Trophoblast cell (in vitro differentiated cells and primary cell): ENCODE measurements around the gene EFNA3.

Experiments
- DNase-seq, 2 donors: peaks; one replicate each; pipeline ENCODE4 v3.0.0-alpha.2; 2016
- H2AFZ ChIP-seq: 2 replicates; pipeline ENCODE4 v1.6.1; 2013; ENCODE audit warnings: low read length, moderate library complexity, mild to moderate bottlenecking; ENCODE audit not compliant: insufficient read depth, poor library complexity
- H2AK5ac ChIP-seq: 2 replicates; pipeline ENCODE4 v1.6.1; 2013; ENCODE audit warnings: mild to moderate bottlenecking, low read length
- H2BK120ac ChIP-seq: 2 replicates; pipeline ENCODE4 v1.6.1; 2013; ENCODE audit warnings: low read length, mild to moderate bottlenecking, moderate library complexity; ENCODE audit not compliant: insufficient read depth, poor library complexity
- H2BK12ac ChIP-seq: 2 replicates; pipeline ENCODE4 v1.6.1; 2013; ENCODE audit warnings: mild to moderate bottlenecking, low read length, moderate library complexity
- H2BK5ac ChIP-seq: 2 replicates; pipeline ENCODE4 v1.6.1; 2013; ENCODE audit warnings: low read length, low read depth, moderate library complexity, mild to moderate bottlenecking; ENCODE audit not compliant: poor library complexity
- H3K14ac ChIP-seq: 2 replicates; pipeline ENCODE4 v1.6.1; 2013; ENCODE audit warnings: mild to moderate bottlenecking, low read length
- H3K18ac ChIP-seq: 2 replicates; pipeline ENCODE4 v1.6.1; 2013; ENCODE audit warnings: mild to moderate bottlenecking, low read length
- H3K23ac ChIP-seq: 2 replicates; pipeline ENCODE4 v1.6.1; 2013; ENCODE audit warnings: low read length
- H3K27ac ChIP-seq: 2 replicates; pipeline ENCODE4 v1.5.1; 2013; ENCODE audit warnings: low read depth, mild to moderate bottlenecking, inconsistent platforms, low read length, moderate library complexity
- H3K27me3 ChIP-seq: 2 replicates; pipeline ENCODE4 v1.6.1; 2013; ENCODE audit warnings: inconsistent platforms, mild to moderate bottlenecking, low read length, moderate library complexity; ENCODE audit not compliant: insufficient read depth
- H3K36me3 ChIP-seq, 2 experiments: 1 replicate in 1 of 2; 2 replicates in 1 of 2; pipeline ENCODE4 v1.6.1; 2013; ENCODE audit warnings: low read length in 2 of 2, mild to moderate bottlenecking in 2 of 2, moderate library complexity in 1 of 2; ENCODE audit not compliant: insufficient read depth in 2 of 2, control insufficient read depth in 1 of 2
- H3K4ac ChIP-seq: 2 replicates; pipeline ENCODE4 v1.6.1; 2013; ENCODE audit warnings: low read depth, mild to moderate bottlenecking, low read length, moderate library complexity
- H3K4me1 ChIP-seq, 2 experiments: 1 replicate in 1 of 2; 2 replicates in 1 of 2; pipeline ENCODE4 v1.6.1; 2013; ENCODE audit warnings: low read length in 2 of 2, mild to moderate bottlenecking in 2 of 2, moderate library complexity in 1 of 2; ENCODE audit not compliant: insufficient read depth in 2 of 2, control insufficient read depth in 1 of 2
- H3K4me2 ChIP-seq: 2 replicates; pipeline ENCODE4 v1.6.1; 2013; ENCODE audit warnings: inconsistent platforms, mild to moderate bottlenecking, low read length, moderate library complexity
- H3K4me3 ChIP-seq: 2 replicates; pipeline ENCODE4 v1.5.1; 2013; ENCODE audit warnings: mild to moderate bottlenecking, low read depth, low read length, inconsistent platforms
- H3K79me1 ChIP-seq: one replicate; pipeline ENCODE4 v1.6.1; 2013; ENCODE audit warnings: low read length
- H3K79me2 ChIP-seq: 2 replicates; pipeline ENCODE4 v1.6.1; 2013; ENCODE audit warnings: low read length, mild to moderate bottlenecking; ENCODE audit not compliant: control insufficient read depth, insufficient read depth, poor library complexity
- H3K9ac ChIP-seq: 2 replicates; pipeline ENCODE4 v1.6.1; 2013; ENCODE audit warnings: mild to moderate bottlenecking, low read length
- H3K9me3 ChIP-seq: 2 replicates; pipeline ENCODE4 v1.6.1; 2013; ENCODE audit warnings: low read depth, mild to moderate bottlenecking, control low read depth, inconsistent platforms, low read length; ENCODE audit not compliant: insufficient read depth
- H4K12ac ChIP-seq: 2 replicates; pipeline ENCODE4 v1.6.1; 2013; ENCODE audit warnings: low read depth, mild to moderate bottlenecking, low read length, moderate library complexity
- H4K8ac ChIP-seq: 2 replicates; pipeline ENCODE4 v1.6.1; 2013; ENCODE audit warnings: low read depth, mild to moderate bottlenecking, low read length, moderate library complexity
- H4K91ac ChIP-seq: one replicate; pipeline ENCODE4 v1.6.1; 2013; ENCODE audit warnings: low read depth, mild to moderate bottlenecking, low read length, moderate library complexity
- WGBS: extraction: QIAGEN DNeasy Blood & Tissue Kit; methylation state at CpG from one replicate; pipeline ENCODE4 v1.1.7; 2013; ENCODE audit warnings: missing lambda C conversion rate; ENCODE audit not compliant: insufficient read length, insufficient coverage; ENCODE audit errors: extremely low coverage; 5-methylcytosine and 5-hydroxymethylcytosine counted together

The EFNA3 gene

GRCh38 chr1:155032886-155033285 lies 45.8 kb upstream of the EFNA3 start:
- Histone ChIP-seq H3K23ac (no peak overlapping the region), H2AFZ (no peak overlapping the region), H3K79me1 (no peaks in the 10 kb centered on the region), H4K8ac (no peak overlapping the region), H3K9ac (no peak overlapping the region), H2AK5ac (no peak overlapping the region), H3K4me2 (no peak overlapping the region), H3K79me2 (no peaks in the 10 kb centered on the region), H3K4ac (no peak overlapping the region), H3K18ac (no peak overlapping the region), H4K91ac (no peak overlapping the region), H2BK120ac (no peak overlapping the region), H3K27ac (no peak overlapping the region), H3K27me3 (no peaks in the 10 kb centered on the region), H3K36me3 (no peaks in the 10 kb centered on the region), H4K12ac (no peak overlapping the region), H2BK12ac (no peak overlapping the region), H2BK5ac (no peak overlapping the region), H3K4me1 (peaks cover 0 to 3% of the 10 kb centered on the region in 2 experiments), H3K4me3 (no peak overlapping the region), H3K9me3 (no peaks in the 10 kb centered on the region), H3K14ac (no peak overlapping the region)
- no CpG with 5 or more reads among the region's 12 CpGs for WGBS
- DNase-seq = no peak

DNA sequence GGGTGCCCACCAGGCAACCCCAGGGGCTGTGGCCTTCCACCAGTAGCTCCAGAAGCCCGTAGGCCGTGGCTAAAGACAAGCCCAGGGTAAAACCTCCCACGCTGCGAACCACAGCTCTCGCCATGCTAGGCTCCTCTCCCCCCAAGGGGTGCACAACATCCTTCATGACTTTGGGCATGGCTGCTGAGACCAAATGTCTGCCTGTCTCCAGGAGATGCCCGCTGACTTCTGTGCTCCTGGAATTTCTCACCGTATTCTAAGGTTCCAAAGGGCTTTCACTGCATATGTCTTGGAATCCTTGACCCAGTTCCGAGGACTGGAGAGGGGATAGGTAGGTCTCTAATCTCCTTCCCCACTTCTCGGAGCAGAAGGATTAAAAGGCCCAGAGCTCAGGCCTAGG lies 45.1 kb upstream of the EFNA3 start, which contains the start of the genes DCST1 and DCST2:
TSS of gene DCST1 (plus strand) at position 301 of the 400 bp plus-strand sequence. CDS start 213 bp downstream, outside the sequence.
TSS of gene DCST2 (minus strand) at position 258 of the 400 bp plus-strand sequence. CDS start at position 178, 80 bp downstream.
- Histone ChIP-seq H4K8ac (no peak within 1 kb of the TSS), H2BK120ac (no peak within 1 kb of the TSS), H3K27me3 (no peaks in the 10 kb centered on the region), H3K23ac (no peak within 1 kb of the TSS), H3K79me2 (no peaks in the 10 kb centered on the region), H2AK5ac (no peak within 1 kb of the TSS), H2AFZ (no peak within 1 kb of the TSS), H3K9me3 (no peaks in the 10 kb centered on the region), H2BK12ac (no peak within 1 kb of the TSS), H3K27ac (no peak within 1 kb of the TSS), H3K79me1 (no peaks in the 10 kb centered on the region), H3K4me2 (no peak within 1 kb of the TSS), H4K91ac (no peak within 1 kb of the TSS), H2BK5ac (no peak within 1 kb of the TSS), H3K14ac (no peak within 1 kb of the TSS), H3K18ac (no peak within 1 kb of the TSS), H3K4ac (no peak within 1 kb of the TSS), H3K4me3 (no peak within 1 kb of the TSS), H3K9ac (no peak within 1 kb of the TSS), H3K36me3 (no peaks in the 10 kb centered on the region), H4K12ac (no peak within 1 kb of the TSS), H3K4me1 (peaks cover 6 to 9% of the 10 kb centered on the region in 2 experiments)
- DNase-seq = no peak
- WGBS = no CpG with 5 or more reads among the region's 9 CpGs

- H3K27me3 ChIP-seq = no peaks in the 10 kb centered on the region
- H3K4me2 ChIP-seq = no peak overlapping the region
- DNase-seq = no peak
- H2BK12ac ChIP-seq = no peak overlapping the region
- H3K18ac ChIP-seq = no peak overlapping the region
- H3K79me1 ChIP-seq = no peaks in the 10 kb centered on the region
- H3K9ac ChIP-seq = no peak overlapping the region
- no peaks in the 10 kb centered on the region for H3K36me3 ChIP-seq
- no peak overlapping the region for H4K8ac ChIP-seq
- H3K23ac ChIP-seq = no peak overlapping the region
- H3K4me3 ChIP-seq = no peak overlapping the region
- WGBS = no CpG with 5 or more reads among the region's 20 CpGs
- H4K12ac ChIP-seq = no peak overlapping the region
- no peak overlapping the region for H2BK5ac ChIP-seq
- no peak overlapping the region for H2AK5ac ChIP-seq
- H3K27ac ChIP-seq = no peak overlapping the region
- H3K4ac ChIP-seq = no peak overlapping the region
- H3K4me1 ChIP-seq = peaks cover 9% of the 10 kb centered on the region in 2 experiments
- no peak overlapping the region for H2BK120ac ChIP-seq
- H3K79me2 ChIP-seq = no peaks in the 10 kb centered on the region
- no peak overlapping the region for H2AFZ ChIP-seq
- no peak overlapping the region for H3K14ac ChIP-seq
- no peak overlapping the region for H4K91ac ChIP-seq
- H3K9me3 ChIP-seq = no peaks in the 10 kb centered on the region
Measured at GRCh38 chr1:155034318-155035208, 44.1 kb upstream of the EFNA3 start.

DNA sequence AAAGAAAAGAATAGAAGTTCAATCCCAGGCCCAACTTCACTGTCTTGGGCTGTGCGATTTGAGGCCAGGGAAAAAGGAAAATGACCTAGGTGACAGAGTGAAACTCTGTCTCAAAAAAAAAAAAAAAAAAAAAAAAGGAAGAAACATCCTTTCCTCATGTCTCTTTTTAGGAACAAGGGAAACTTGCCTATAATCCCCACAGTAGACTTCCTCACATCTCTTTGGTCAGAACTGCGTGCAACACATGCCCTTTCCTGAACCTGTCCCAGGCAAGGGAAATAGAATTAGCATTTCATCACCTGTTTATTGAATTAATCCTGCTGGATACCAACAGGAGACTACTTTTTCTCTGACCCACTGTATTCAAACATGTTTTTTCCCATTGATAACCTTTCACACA lies 42.7 kb upstream of the EFNA3 start:
- H3K4me2 ChIP-seq = no peak overlapping the region
- no peaks in the 10 kb centered on the region for H3K79me2 ChIP-seq
- H3K36me3 ChIP-seq = no peaks in the 10 kb centered on the region
- H3K27me3 ChIP-seq = no peaks in the 10 kb centered on the region
- H3K23ac ChIP-seq = no peak overlapping the region
- no peak overlapping the region for H3K14ac ChIP-seq
- H2BK5ac ChIP-seq = no peak overlapping the region
- H4K8ac ChIP-seq = no peak overlapping the region
- no peak overlapping the region for H3K4me3 ChIP-seq
- WGBS = no CpG with 5 or more reads among the region's 2 CpGs
- peaks cover 9% of the 10 kb centered on the region in 2 experiments for H3K4me1 ChIP-seq
- no peak overlapping the region for H4K12ac ChIP-seq
- no peak overlapping the region for H4K91ac ChIP-seq
- no peaks in the 10 kb centered on the region for H3K79me1 ChIP-seq
- no peak overlapping the region for H3K18ac ChIP-seq
- H2AFZ ChIP-seq = no peak overlapping the region
- no peak overlapping the region for H2BK12ac ChIP-seq
- H3K9ac ChIP-seq = no peak overlapping the region
- H3K9me3 ChIP-seq = no peaks in the 10 kb centered on the region
- no peak overlapping the region for H2AK5ac ChIP-seq
- H3K27ac ChIP-seq = no peak overlapping the region
- DNase-seq = no peak
- H2BK120ac ChIP-seq = no peak overlapping the region
- H3K4ac ChIP-seq = no peak overlapping the region
